ENCODE measurements around the gene SCAMP4.

Gene SCAMP4

DNA sequence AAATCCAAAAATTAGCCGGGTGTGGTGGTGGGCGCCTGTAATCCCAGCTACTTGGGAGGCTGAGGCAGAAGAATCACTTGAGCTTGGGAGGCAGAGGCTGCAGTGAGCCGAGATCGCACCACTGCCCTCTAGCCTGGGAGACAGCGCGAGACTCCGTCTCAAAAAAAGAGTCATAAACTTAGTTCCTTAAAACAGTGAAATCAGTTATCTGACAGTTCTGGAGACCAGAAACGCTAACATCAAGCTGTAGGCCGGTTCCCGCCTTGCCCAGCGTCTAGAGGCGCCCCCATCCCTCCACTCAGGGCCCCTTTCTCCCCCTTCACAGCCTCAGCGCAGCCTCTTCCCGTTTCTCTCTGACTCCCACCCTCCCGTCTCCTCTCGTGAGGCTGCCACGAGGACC is 11.9 kb downstream of the SCAMP4 start:
- no peak for DNase-seq

DNA sequence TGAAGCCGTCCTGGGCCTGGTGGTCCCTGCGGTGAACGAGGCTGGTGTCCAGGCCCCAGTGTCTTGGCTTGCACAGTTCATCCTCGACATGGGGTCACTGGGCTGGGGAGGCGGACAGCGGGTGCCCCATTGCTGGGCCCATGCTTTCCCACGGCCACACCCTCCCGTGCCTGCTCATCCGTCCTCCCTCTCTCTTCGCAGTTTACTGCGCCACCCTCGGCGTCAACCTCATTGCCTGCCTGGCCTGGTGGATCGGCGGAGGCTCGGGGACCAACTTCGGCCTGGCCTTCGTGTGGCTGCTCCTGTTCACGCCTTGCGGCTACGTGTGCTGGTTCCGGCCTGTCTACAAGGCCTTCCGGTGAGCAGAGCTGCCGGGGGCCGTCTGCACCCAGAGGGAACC is 12.7 kb downstream of the SCAMP4 start:
- no peak for DNase-seq

DNA sequence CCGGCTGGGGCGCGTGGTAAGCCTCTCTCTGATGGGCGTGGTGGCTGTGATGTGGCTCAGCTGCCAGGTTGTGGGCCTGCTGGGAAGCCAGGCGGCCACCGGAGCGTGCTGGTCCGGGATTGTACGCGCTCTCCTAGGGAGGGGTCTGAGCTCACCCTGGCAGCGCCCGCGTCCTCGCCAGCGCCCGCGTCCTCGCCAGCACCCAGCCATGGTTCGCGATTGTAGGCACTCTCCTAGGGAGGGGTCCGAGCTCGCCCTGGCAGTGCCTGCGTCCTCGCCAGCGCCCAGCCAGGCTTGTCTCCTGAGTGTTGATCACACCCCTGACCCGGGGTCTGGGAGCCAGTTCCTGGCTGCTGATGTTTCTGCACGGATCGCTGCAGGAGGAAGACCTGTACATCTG is 13.8 kb downstream of the SCAMP4 start:
- DNase-seq = no peak

DNA sequence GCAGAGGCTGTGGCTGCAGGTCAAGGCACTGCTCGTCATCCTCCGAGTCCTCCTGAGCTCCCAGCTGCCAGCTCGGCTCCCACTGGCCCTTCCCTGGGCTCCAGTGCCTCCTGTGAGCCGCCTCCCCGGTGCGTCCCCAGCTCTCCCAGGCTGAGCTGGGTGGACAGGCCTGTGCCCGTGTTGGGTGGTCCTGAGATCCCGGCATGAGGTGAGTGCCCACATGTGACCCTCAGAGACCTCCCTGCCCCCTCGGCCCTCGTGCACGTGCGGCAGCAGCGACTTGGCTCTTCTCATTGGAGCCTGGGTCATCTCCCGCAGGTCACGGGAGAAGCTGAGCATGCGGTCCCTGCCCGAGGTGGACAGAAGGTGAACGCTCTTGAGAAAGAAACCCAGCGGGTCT is 15.4 kb downstream of the SCAMP4 start:
- no peak for DNase-seq

DNA sequence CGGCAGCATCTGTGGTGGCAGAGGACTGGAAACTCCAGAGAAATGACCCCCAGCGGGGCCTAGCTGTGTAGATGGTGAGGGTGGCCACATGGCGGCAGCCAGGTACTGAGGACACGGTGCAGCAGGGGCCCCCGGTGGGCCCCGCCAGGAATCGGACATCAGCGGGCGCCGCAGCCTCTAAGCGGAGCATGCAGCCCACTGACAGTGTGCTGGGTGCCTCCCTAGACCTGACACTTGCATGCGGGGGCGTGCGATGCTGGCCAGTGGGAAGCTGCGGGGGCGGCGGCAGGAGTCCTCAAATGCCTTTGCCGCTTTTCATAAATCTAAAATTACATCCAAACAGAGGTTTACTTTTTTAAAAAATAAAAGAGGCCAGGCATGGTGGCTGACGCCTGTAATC is 16.1 kb downstream of the SCAMP4 start:
- no peak for DNase-seq

DNA sequence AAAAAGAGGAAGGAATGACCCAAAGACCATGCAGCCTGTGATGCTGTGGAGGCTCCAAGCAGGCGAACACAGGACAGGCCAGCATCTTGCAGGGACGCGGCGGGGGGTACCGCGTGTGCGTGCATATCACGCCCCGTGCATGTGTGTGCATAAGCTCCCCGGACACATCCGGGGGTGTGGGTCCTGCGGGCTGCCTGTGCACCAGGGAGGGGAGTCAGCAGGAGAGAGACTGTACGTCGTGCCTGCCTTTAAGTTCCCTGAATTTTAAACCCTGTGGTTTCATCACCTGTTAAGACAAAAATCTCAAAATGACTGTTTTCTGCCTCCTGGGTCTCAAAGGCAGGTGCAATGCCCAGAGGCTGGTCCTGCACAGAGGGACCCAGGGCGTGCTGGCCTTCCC is 16.6 kb downstream of the SCAMP4 start:
- no peak for DNase-seq

DNA sequence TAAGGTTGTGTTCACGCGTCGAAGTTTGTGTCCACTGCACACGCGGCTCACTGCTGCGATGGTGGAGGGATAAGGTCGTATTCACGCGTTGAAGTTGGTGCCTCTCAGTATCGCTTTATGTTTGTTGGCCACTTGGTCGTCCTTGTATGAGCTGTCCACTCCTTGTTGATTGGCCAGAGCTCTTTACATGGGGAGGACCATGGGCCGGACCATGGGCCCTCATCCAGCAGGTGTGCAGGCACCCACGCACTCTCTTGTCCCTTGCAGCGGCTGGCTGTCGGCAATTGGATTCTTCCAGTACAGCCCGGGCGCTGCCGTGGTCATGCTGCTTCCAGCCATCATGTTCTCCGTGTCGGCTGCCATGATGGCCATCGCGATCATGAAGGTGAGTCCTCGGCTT is 17.6 kb downstream of the SCAMP4 start:
- DNase-seq = no peak

DNA sequence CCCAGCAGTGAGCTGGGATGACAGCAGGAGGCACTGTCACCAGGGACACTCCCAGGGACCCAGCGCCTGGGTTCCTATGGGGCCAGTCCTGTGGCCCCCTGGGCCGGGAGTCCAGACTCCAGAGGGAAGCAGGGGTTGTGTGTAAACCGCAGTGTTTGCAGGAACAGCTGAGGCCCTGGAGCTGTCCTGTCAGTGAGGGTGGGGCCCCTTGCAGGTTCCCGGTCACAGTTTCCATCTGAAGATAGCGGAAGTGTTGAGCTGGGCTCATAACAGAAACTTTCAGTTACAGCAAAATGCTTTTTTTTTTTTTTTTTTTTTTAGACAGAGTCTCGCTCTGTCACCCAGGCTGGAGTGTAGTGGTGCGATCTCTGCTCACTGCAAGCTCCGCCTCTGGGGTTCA is 18.1 kb downstream of the SCAMP4 start:
- no peak for DNase-seq

DNA sequence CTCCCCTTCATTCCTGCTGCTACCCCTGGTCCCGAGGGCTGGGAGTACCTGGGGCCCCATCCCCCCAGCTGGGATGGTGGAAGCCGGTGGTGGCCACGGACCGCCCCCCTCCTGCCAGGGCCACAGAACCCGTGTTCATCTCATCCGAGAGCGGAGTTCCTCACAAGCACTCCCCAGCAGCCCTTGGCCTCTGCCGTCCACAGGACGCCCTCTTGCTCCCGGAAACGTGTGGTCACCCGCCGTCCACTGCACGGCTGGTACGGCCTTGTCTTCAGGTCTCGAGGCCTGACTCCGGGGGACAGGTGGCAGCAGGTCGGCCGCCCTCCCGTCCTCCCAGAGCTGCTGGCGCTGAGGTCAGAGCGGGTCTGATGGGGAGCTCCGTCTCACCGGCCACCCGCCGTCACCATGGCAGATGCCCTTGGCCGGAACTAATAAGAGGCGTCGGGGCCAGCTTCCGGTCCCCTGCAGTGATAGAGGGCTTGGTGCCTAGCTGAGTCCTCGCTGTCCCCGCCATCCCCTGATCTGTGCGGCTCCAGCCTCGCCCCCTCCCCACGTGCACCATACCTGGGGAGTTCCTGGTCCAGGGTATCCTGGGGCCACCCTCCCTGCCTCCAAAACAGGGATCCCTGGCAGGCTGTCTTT is 19.2 kb downstream of the SCAMP4 start:
- DNase-seq = no peak

DNA sequence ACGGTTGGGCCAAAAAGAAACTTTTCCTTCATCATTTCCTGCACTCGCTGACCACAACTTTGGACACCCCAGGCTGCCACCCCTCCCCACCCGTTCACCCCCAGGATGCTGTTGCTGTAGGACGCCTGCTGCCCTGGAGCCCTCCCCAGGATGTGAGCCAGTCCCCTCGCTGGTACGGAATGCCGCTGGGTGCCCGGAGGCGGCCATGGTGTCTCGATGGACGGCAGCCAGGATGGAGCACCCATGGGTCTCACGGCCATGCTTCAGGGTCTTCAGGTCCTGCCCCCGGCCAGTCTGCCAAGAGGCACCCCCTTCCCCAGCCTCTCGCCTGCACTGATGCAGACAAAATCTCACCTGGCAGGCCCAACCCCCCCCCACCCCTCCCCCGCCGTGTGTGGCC is 20.3 kb downstream of the SCAMP4 start:
- no peak for DNase-seq

DNA sequence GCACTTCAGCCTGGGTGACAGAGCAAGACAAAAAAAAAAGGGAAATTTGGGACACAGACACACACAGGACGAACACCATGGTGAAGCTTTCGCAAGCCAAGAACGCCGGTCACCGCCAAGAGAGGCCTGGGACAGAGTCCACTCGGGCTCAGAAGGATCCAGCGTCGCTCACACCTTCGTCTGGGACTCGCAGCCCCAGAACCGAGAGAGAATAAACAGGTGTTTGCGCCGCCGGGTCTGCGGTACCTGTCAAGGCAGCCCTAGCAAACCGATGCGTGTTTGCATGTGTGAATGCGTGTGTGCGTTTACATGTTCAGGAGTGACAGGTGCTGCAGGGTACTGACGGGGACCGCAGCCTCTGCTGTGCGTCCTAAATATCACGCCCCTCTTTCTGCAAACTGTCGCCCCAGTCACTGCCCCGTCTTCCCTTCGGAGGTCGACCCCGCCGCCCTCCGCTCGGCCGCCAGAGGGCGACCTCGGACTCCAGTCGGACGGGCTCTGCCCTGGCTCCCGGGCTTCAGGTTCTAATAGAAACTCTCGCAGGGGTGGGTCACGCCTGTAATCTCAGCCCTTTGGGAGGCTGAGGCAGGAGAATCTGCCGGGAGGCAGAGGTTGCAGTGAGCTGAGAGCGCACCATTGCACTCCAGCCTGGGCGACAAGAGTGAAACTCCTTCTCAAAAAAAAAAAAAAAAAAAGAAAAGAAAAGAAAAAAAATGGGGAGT is 24.0 kb downstream of the SCAMP4 start:
- DNase-seq = peak; percentile 94

DNA sequence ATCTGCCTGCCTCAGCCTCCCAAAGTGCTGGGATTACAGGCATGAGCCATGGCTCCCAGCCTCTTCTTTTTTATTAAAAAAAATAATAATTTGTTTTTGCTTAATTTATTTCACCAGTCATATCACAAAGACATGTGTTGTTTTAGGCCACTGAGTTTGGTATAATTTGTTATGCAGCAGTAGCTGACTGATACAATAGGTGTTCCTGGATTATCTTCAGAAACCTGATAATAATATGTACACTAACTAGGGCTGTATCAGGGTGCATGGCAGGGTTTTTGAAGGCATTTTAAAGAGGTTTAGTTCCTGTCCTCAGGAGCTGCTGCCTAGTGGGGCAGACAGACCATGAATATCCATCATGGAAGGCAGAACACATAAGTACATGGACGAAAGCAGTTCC is 26.2 kb downstream of the SCAMP4 start:
- DNase-seq = no peak

DNA sequence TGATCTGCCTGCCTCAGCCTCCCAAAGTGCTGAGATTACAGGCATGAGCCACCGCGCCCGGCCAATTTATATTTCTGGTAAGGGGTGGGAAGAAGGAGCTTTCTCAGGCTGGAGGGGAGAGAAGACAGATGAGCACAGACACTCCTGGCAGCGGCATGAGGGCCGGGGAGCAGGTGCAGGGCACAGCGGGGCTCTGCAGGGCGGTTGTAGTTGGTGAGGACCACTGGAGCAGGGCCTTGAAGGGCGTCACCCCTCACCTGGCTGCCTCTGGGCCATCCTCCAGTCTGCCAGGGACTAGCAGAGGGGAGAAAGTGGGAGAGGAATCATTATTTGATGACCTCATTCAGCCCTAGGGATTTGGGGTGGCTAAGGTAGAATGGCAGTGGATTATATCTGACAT is 27.2 kb downstream of the SCAMP4 start:
- DNase-seq = no peak

DNA sequence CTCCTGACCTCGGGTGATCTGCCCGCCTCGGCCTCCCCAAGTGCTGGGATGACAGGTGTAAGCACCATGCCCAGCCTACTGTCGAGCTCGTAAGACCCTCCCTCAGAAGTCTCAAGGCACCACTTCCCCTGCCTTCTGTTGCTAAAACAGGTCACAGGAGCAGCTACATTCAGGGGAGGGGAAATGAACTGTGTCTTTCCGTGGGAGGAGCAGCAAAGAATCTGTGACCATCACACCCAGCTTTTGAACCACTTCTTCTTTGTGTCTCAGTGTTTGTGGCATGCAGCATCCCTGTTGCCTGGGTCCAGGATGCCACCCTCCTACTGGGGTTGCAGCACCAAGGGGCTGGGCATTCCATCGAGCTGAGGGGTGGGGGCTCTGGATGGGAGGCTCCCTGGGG is 28.0 kb downstream of the SCAMP4 start:
- no peak for DNase-seq

DNA sequence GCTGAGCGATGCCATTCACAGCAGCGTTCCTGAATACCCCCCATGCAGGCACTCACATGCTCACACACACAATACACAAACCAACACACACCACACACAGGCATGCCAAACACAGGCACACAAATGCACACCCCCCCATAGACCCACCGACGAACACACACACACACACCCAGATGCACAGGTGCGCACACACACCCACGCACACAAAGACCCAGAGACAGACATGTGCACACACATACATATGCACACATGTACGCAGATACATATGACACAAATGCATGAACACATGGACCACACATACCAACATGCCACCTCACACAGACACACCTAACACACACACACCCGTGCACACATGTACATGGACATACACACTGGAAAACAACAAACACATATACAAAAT is 28.7 kb downstream of the SCAMP4 start:
- DNase-seq = no peak

DNA sequence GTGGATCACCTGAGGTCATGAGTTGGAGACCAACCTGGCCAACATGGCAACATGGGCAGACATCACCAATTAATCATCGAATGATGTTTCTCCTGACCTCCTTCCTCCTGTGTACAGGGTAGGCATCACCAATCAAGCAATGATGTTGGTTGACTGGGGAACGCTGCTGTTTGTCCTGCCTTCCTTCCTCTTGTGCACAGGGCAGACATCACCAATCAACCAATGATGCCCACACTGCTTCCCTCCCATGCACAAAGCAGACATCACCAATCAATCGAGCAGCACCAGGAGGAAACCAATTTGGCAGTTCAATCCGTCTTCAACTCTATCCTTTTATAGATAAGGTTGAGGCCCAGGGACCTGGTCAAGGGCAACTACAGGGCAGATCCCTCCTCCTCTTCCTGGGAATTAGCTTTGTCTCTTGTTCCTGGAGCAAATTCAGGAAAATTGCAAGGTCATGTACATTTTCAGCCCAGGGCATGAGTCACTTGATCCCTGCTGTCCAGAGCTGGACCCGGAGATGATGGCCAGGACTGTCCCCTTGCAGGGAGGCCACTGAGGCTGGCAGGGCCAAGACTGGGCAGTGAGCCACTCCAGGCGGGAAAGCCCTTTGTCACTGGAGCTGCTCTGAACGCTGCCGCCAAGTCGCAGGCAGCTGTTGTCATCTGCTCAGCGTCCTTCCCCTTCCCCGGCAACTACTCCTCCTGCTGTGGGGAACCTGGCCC is 30.4 kb downstream of the SCAMP4 start:
- no peak for DNase-seq

DNA sequence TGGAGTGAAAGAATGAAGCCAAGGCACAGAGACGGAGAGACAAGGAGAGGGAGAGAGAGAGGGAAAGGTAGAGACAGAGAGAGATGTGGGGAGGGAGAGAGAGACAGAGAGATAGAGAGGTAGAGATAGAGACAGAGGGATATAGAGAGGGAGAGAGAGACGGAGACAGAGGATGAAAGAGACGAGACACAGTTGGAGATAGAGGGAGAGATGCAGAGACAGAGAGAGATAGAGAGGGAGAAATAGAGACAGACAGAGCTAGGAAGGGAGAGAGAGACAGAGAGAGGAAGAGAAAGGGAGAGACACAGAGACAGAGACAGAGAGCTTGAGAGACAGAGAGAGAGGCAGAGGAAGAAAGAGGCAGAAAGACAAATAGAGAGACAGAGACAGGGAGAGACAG is 31.2 kb downstream of the SCAMP4 start:
- no peak for DNase-seq

DNA sequence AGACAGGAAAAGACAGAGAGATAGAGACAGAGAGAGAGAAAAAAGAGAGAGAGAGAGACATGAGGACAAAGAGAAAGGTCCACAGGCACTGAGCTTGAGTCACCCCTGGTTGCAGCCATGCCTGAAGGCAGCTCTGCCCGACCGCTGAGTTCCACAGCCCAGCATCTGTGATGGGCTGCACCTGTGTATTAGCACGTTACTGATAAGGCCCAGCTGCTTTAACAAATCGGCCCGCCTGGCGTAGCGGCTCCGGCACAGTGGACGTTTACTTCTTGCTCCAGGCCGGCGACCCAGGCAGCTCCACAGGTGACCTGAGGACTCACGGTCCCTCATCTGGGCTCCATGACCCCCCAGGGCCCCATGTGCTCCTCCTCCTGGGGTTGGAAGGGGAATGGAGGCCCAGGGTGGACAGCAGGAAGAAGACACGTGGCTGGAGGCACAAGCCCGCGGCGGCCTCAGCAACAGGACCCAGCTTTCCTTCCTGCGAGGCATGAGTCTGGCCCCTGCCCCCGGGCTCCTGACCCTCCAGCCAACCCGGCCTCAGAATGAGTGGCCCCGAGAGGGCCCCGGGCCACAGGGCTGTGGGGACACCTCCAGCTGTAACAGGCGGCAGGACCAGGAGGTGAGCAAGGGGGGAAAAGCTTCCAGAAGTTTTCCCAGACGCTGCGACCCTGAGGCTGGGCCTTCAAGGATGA is 31.9 kb downstream of the SCAMP4 start:
- DNase-seq = no peak

DNA sequence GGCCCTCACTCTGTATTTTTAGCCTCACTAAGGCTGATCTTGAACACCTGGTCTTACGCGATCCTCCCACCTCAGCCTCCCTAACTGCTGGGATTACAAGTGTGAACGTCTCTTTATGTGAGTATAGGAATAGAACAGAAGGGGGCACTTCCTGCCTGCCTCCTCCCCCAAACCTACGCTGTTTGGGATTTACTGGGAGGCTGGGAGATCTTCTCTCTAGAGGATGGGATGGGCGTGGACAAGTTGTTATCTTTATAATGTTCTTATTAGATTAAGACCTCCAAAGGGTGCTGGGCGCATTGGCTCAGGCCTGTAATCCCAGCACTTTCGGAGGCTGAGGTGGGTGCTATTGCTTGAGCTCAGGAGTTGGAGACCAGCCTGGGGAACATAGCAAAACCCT is 32.9 kb downstream of the SCAMP4 start:
- no peak for DNase-seq

DNA sequence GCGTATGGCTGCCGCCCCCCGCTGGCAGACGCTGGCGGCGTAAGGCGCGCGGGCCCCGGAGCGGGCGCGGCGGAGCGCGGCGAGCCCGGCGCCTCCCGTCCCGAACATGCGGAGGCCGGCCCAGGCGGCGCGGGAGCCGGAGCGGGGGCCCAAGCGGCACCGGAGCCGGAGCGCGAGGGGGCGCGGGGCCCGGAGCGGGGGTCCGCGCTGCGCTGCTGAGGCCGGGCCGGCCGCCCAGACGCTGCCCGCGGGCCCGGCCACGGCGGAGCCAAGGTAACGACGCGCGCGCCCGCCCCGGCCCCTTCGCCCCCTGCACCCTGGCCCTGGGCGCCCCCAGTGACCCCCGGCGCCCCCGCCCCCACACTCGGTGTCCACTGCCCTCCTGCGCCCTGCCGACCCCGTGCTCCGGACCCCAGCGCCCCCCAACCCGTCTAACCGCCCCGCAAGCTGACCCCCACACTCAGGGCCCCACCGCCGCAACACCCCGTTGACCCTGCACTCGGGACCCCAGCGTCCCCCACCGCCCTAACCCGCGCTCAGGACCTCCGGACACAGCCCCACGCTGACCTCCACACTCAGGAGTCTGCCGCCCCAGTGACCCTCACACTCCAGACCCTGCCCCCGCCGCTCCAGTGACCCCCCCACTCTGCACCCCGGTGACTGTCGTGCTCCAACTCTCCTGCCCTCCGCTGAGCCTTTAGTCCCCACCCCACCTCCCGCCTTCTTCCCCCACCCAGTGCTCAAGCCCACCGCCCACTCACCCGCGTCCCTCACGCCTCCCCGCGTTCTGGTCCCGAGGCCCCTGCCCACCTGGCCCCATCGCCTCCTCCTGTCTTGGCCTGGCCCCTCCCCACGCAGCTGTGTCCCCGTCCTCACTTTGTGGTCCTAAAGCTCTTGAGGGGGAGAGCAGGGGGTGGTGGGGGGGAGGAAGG is 36.2 kb downstream of the SCAMP4 start, which contains the start of gene CSNK1G2:
TSS of gene CSNK1G2 (plus strand) at position 27 of the 932 bp plus-strand sequence. CDS start 28,601 bp downstream, outside the sequence.
- DNase-seq = no peak

DNA sequence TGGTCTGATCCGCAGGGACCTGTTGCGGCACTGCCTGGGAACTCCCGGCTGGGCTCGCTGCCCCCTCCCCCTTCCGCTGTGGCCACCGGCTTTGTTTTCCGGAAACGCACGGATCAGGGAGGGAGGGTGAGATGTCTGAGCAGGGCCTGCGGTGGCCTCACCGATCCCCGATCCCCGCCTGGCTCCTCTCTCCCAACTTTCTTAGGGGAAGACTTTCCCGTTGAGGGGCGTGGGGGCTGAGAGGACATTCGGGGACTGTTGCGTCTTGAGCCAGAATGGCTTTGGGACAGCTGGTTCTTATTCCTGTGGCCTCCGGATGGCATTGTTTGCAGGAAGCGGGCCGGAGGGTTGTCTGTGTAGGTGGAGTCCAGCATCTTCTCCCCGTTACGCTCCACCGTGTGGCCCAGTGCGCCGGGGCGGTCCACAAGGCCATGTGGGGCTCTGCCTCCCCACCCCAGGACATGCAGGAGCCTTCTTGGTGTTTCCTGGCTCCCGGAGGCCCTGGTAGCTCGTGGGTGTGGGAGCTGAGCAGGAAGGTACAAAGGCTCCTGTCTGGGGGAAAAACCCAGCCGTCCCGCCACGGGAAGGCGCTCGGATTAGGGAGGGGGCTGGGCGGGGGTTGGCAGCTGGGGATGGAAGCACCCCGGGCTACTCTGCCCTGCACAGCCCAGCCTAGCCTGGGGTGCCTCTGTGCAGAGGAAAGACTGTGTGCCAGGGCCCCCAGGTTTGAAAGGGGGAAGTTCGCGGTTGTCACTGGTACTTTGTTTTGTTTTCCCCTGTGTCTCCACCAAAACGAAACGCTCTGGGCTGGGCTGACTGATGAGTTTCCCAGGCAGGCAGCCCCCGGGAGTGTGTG is 37.1 kb downstream of the SCAMP4 start:
- peak; percentile 83 for DNase-seq

All from activated CD8-positive, alpha-beta memory T cell treated with anti-CD3 and anti-CD28 coated beads, Interleukin-2, amount 50 U/mL, for 48 hours (primary cell).